Retinal pigment epithelial cell (primary cell): ENCODE results near the gene TMEM247.

ENCODE experiments used
- DNase-seq: peaks from one replicate; pipeline ENCODE4 v3.0.0-alpha.2; 2010; ENCODE audit warnings: low read depth
- H3K4me3 ChIP-seq: 2 replicates; pipeline ENCODE4 v1.5.1; 2011; ENCODE audit warnings: mild to moderate bottlenecking, low read length, control low read depth, moderate library complexity
- TF ChIP-seq, protein P1 (sequence below): conservative IDR thresholded peaks from 2 replicates; pipeline ENCODE4 v1.5.1; 2011; ENCODE audit warnings: low read depth, low read length, control low read depth, inconsistent platforms

Gene TMEM247

DNA sequence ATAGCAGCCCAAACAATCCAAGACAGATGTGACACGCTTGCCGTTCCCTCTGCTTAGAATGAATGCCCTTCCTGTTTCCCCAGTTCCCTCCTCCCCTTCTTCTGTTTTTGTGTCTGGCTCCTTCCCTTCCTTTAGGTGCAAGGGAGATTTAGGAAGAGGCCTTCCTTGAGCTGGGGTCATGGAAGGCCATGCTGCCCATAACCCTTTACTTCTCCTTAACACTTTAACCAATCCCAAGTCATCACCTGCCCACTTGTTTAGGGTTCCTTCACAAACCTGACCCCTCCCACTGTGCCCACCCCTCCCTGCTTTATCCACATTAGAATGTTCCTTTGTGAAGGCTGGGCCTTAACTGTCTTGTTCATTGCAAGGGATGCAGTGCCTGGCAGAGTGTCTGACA, 24.9 kb downstream of the TMEM247 start:
- no peak overlapping the region for H3K4me3 ChIP-seq
- DNase-seq, result no peak
- TF ChIP-seq, protein P1, sequence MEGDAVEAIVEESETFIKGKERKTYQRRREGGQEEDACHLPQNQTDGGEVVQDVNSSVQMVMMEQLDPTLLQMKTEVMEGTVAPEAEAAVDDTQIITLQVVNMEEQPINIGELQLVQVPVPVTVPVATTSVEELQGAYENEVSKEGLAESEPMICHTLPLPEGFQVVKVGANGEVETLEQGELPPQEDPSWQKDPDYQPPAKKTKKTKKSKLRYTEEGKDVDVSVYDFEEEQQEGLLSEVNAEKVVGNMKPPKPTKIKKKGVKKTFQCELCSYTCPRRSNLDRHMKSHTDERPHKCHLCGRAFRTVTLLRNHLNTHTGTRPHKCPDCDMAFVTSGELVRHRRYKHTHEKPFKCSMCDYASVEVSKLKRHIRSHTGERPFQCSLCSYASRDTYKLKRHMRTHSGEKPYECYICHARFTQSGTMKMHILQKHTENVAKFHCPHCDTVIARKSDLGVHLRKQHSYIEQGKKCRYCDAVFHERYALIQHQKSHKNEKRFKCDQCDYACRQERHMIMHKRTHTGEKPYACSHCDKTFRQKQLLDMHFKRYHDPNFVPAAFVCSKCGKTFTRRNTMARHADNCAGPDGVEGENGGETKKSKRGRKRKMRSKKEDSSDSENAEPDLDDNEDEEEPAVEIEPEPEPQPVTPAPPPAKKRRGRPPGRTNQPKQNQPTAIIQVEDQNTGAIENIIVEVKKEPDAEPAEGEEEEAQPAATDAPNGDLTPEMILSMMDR, result no peak

DNA sequence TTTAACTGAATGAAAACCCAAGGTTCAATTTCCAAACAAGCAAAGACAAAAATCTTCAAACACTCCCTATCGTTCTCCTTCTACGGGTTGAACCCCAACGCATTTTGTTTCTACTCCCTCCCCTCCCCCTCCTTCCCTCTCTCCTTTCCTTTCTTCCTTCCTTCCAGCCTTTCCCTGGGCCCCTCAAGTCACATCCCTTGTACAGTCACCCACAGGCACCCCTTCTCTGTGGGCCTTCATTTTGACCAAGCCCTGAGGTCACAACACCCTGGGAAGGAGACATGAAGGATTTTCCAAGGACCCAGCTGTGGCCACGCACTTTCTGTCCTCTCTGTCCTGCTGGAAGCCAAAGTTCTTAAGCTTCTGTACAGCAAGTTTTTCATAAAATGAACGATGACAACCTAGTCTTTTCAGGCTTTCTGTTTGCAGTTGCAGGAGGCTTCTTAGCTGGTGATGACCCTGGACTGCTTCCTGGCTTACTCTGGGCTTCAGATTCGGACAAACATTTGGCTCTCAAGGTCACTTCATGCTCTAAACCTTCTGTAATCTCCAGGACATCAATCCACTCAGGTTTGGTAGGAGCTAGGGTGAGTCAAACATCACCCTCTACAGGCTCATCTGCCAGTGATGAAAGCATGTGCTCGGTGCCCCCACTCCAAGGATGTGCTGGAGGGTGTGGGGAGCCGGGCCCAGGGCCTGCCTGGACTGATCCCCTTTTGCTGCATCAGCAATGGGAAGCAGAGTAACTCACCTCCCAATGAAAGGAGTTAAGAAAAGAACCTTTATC, 25.5 kb downstream of the TMEM247 start:
- no peak for DNase-seq
- H3K4me3 ChIP-seq, result no peak overlapping the region
- TF ChIP-seq, protein P1, result no peak

DNA sequence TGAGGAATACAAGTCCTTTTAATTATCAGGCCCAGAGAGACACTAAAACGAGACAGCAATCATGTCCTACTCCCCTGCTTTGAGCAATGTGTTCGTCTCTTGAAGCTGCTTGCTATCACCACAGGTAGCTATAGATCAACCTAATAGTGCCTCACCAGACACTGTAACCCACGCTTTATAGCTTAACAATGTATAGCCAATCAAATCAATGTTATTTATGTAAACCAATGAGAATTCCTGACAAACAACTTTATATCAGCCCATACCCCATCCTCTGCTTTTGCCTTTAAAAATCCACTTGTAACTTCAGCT, 26.1 kb downstream of the TMEM247 start:
- no peak for DNase-seq
- H3K4me3 ChIP-seq, result no peak overlapping the region
- TF ChIP-seq, protein P1, result no peak

DNA sequence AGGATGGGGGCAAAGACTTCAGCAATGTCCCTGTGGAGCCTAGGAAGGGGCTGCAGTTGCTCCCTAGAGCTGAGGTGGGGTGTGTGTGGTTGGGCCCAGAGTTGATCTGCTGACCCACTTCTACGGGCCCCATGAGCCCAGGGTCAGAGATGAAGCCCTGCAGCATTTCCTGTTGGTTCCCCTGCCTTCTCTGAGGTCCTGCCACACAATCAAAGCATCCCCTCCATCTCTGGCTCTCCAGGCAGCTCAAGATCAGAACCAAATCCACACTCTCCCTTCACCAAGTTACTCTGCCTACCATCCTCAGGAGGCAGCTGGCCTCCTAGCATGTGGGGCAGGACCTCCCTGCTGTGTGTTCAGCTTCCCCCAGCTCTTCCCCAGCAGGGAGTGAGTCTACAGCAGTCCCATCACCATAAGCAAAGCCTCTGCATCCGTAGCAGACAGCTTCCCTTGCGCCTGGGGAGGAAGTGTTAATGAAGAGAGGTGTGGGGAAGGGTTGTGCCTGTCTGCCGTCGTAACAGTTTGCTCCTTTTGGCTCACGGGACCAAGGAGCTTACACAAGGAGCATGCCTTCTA, 26.9 kb downstream of the TMEM247 start:
- DNase-seq, result no peak
- TF ChIP-seq, protein P1, result no peak

DNA sequence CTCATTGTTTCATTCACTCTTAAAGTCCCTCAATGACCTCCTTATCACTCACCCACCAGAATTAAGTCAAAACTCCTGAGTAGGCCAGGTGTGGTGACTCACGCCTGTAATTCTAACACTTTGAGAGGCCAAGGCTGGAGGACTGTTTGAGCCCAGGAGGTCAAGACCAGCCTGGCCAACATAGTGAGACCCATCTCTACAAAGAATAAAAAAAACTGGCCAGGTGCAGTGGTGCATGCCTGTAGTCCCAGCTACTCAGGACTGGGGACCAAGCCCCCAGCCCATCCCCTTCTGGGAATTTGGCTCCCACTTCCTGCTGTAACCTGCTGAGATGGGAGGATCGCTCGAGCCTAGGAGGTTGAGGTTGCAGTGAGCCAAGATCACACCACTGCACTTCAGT, 28.9 kb downstream of the TMEM247 start:
- TF ChIP-seq, protein P1, result no peak
- no peak overlapping the region for H3K4me3 ChIP-seq
- no peak for DNase-seq

More for the DNA sequence above, 26.9 kb downstream of the TMEM247 start:
- no peak overlapping the region for H3K4me3 ChIP-seq

DNA sequence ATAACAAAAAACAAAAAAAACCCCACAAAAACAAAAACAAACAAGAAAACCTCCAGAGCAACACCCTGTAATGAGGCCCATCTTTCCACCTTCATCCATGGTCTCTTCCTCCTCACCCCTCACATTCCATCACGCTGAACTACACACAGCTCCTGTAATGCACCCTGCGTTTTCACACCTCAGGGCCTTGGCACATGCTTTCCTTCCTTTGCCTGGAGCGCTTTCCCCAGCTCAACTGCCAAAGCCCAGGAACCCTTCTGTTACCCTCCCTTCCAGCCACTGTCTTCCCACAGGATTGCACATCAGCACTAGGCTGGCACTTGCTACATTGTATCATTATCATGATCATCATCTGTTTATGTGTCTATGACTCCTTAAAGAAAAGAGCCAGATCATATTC, 29.4 kb downstream of the TMEM247 start:
- DNase-seq, result no peak
- TF ChIP-seq, protein P1, result no peak
- H3K4me3 ChIP-seq, result no peak overlapping the region

DNA sequence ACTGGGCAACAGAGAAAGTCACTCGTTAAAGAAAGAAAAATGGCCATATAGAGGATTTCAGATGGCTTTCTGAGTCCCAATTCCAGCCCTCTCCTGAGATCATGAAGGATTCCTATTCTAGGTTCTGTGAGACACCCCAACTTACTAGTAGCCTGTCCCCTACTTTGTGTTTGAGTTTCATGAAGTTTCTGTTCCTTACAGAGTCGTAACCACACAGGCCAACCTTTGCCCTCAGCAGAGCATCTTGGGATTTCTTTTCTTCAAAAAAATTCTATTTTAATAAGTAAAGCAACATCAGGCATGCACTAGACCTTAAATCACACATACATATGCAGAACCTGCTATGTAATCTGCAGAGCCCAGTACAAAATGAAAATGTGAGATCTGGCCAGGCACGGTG, 30.4 kb downstream of the TMEM247 start:
- TF ChIP-seq, protein P1, result no peak
- no peak for DNase-seq
- H3K4me3 ChIP-seq, result no peak overlapping the region
